BE2C (cell line): Measurements from ENCODE around the gene PSME4.

Experiments
- DNase-seq: peaks from one replicate; pipeline ENCODE4 v3.0.0-alpha.2; 2020
- H3K27me3 ChIP-seq: fragments of 250-450 bp; sonication (Bioruptor Pico); 2 replicates; pipeline ENCODE4 v1.5.1; 2020; ENCODE audit warnings: mild to moderate bottlenecking
- H3K36me3 ChIP-seq: fragments of 250-450 bp; sonication (Bioruptor Pico); 2 replicates; pipeline ENCODE4 v1.5.1; 2020; ENCODE audit warnings: mild to moderate bottlenecking
- H3K4me1 ChIP-seq: fragments of 250-450 bp; sonication (Bioruptor Pico); 2 replicates; pipeline ENCODE4 v1.5.1; 2020
- H3K4me3 ChIP-seq: 2 replicates; pipeline ENCODE4 v1.5.1; 2011; ENCODE audit warnings: low read depth, low read length
- H3K9me3 ChIP-seq: fragments of 250-450 bp; sonication (Bioruptor Pico); 2 replicates; pipeline ENCODE4 v1.5.1; 2020
- TF ChIP-seq, protein P1 (sequence below): IDR thresholded peaks from 2 replicates; pipeline ENCODE4 v1.5.1; 2012; ENCODE audit warnings: mild to moderate bottlenecking, low read depth, low read length

PSME4 gene

DNA sequence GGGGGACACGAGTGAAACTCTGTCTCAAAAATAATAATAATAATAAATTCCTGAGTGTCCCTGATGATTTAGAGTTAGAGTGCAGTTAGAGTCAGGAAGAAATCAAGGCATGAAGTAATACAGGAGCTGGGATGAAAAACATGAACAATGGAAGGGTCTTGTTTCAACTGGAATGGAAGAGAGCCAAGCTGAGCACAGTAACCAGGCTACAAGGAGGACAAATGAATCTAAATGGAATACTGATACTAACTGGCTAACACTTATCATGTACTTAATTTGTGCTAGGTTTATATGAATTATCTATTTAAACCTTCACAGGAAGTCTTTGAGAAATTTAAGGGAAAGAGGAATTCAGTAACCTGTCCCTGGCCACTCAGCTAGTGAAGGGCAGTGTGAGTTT lies 38.8 kb upstream of the PSME4 start:
- H3K9me3 ChIP-seq, result no peaks in the 10 kb centered on the region
- TF ChIP-seq, protein P1, sequence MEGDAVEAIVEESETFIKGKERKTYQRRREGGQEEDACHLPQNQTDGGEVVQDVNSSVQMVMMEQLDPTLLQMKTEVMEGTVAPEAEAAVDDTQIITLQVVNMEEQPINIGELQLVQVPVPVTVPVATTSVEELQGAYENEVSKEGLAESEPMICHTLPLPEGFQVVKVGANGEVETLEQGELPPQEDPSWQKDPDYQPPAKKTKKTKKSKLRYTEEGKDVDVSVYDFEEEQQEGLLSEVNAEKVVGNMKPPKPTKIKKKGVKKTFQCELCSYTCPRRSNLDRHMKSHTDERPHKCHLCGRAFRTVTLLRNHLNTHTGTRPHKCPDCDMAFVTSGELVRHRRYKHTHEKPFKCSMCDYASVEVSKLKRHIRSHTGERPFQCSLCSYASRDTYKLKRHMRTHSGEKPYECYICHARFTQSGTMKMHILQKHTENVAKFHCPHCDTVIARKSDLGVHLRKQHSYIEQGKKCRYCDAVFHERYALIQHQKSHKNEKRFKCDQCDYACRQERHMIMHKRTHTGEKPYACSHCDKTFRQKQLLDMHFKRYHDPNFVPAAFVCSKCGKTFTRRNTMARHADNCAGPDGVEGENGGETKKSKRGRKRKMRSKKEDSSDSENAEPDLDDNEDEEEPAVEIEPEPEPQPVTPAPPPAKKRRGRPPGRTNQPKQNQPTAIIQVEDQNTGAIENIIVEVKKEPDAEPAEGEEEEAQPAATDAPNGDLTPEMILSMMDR, result no peak
- H3K27me3 ChIP-seq, result no peaks in the 10 kb centered on the region
- H3K36me3 ChIP-seq, result no peaks in the 10 kb centered on the region
- no peak overlapping the region for H3K4me3 ChIP-seq
- no peak for DNase-seq
- H3K4me1 ChIP-seq, result no peaks in the 10 kb centered on the region

DNA sequence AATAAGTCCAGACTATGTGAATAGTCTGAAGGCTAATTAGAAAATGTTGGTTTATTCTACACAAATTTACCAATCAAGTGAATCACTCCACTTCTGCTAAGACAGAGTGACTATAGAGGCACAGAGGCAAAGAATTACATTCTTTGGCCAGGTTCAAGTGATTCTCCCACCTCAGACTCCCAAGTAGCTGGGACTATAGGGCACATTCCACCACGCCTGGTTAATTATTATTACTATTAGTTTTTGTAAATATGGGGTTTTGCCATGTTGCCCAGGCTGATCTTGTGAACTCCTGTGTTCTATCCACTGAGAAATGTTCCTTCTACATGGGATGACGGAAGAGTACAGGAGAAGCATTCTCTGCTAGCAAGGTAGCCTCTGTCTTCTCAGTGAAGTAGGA lies 37.6 kb upstream of the PSME4 start:
- Histone ChIP-seq H3K27me3 (no peaks in the 10 kb centered on the region), H3K4me3 (no peak overlapping the region), H3K4me1 (no peaks in the 10 kb centered on the region), H3K36me3 (no peaks in the 10 kb centered on the region), H3K9me3 (no peaks in the 10 kb centered on the region)
- TF ChIP-seq, protein P1, result no peak
- DNase-seq, result no peak

DNA sequence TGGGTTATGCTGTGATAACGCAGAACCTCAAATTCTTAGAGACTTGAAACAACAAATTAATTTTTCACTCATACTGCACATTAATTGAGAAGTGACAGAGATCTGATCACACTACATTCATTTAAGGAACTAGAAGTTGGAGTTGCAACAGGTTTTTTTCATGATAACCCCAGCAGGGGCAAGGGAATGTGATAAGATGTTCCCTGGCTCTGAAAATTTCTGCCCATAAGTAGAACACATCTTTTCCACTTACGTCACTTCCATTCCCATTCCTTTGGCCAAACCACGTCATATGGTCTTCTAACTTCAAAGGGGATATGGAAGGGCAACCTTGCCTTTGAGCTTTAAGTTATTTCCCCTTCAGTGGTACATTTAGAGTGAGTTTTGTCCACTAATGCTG lies 29.7 kb upstream of the PSME4 start:
- no peaks in the 10 kb centered on the region for H3K36me3 ChIP-seq
- TF ChIP-seq, protein P1, result no peak
- H3K9me3 ChIP-seq, result no peaks in the 10 kb centered on the region
- no peak overlapping the region for H3K4me3 ChIP-seq
- no peak for DNase-seq
- H3K4me1 ChIP-seq, result no peaks in the 10 kb centered on the region
- no peaks in the 10 kb centered on the region for H3K27me3 ChIP-seq

DNA sequence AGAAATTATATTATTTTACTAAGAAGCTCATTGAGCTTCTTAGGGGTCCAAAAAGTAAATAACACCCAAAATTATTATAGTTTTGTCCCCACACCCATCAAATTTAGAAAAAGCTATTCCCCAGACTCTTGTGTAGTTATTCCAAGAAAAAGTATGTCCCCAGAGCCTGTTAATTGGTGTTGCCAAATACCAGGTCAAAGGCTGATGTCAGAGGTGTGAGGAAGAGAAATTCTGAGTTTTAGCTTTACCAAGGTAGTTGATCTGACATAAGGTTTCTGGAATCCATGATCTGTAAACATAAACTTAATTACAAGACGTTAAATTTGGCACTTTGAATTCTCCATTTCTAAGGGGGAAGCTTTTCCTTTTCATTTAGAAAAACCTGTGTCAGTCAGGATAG lies 29.3 kb upstream of the PSME4 start:
- TF ChIP-seq, protein P1, result no peak
- H3K4me3 ChIP-seq, result no peak overlapping the region

DNA sequence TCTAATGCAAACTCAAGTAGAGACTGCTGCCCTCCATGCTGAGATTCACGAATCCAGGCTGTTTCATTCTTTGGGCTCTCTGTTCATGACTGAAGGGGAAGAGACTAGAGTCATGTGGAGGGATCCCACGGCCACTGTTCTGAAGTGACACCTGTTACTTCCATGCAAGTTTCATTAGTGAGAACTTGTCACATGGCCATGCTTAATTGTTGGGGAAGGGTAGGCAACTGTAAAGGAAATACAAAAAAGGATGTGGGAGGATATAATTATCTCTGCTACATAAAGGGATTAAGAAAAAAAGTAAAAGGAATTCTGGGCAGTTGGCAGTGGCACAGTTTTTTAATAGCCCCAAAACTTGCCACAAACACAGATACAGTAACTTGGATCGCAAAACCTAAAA lies 28.0 kb upstream of the PSME4 start:
- Histone ChIP-seq H3K4me1 (no peaks in the 10 kb centered on the region), H3K4me3 (no peak overlapping the region), H3K36me3 (no peaks in the 10 kb centered on the region), H3K27me3 (no peaks in the 10 kb centered on the region), H3K9me3 (no peaks in the 10 kb centered on the region)
- TF ChIP-seq, protein P1, result no peak
- no peak for DNase-seq

More for the DNA sequence above, 29.3 kb upstream of the PSME4 start:
- no peak for DNase-seq
- H3K36me3 ChIP-seq, result no peaks in the 10 kb centered on the region
- no peaks in the 10 kb centered on the region for H3K9me3 ChIP-seq
- no peaks in the 10 kb centered on the region for H3K27me3 ChIP-seq
- H3K4me1 ChIP-seq, result no peaks in the 10 kb centered on the region

DNA sequence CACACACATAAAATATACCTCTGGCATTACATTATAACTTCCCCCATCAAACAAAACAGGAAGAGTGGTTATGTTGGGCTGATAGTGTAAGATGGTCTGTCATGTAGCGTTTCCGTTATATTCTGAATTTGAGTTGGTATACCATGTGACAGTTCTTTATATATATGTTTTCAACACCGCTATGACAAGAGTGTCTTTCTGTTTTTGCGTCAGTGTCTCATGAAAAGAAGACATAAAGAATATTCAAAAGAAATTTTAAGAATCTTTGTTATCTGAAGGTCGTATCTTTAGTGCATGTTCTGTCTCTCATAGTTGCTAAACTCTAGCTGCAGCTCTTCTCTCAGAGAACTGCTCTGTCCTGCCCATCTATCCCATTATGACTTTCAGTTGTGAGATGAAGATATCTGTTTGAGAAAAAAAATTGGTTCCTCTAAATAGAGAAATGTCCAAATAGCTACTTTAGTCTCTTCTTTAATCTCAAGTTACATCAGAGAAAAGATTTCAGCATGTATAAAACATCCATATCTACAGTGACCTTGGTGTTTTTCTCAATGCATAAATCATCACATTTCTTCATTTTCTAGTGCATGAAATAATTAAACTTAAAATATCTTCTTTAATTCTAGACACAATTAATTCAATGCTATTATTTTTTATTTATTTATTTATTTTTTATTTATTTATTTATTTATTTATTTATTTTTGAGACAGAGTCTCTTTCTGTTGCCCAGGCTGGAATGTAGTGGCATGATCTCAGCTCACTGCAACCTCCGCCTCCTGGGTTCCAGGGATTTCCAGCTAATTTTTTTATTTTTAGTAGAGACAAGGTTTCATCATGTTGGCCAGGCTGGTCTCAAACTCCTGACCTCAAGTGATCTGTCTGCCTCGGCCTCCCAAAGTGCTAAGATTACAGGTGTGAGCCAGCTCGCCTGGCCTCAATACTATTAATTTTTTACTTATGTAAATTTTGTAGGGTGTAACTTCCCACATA lies 24.3 kb upstream of the PSME4 start:
- no peaks in the 10 kb centered on the region for H3K9me3 ChIP-seq
- DNase-seq, result no peak
- no peak overlapping the region for H3K4me3 ChIP-seq
- no peaks in the 10 kb centered on the region for H3K36me3 ChIP-seq
- no peaks in the 10 kb centered on the region for H3K27me3 ChIP-seq
- TF ChIP-seq, protein P1, result no peak
- no peaks in the 10 kb centered on the region for H3K4me1 ChIP-seq
